Naive thymus-derived CD8-positive, alpha-beta T cell (primary cell): ENCODE results near the gene WDR55. TPM values are rescaled to one million over a fixed set of nuclear protein-coding genes. Genes with fewer than 3 reads are reported as not detected.
"Not testable (repeated sequence)": the region's sequence is repeated elsewhere in the genome, so short reads cannot be mapped to it uniquely, and the experiment has no call there.

Source experiments
- ATAC-seq, 2 donors: fragments of 150-1000 bp; cut with Tn5 transposase in 1 of 2; sonication (Bioruptor Pico), chemical (Tn5 transposase) in 1 of 2; 1 replicate in 1 of 2; 2 replicates in 1 of 2; pipeline ENCODE4 v1.10.0; 2021; ENCODE audit warnings: mild to moderate bottlenecking in 2 of 2, moderate library complexity in 2 of 2
- POLR2A ChIA-PET: fragments of 350-600 bp; sonication (Branson Sonifier 250); formaldehyde crosslinking; loops from one replicate; lab custom pipeline; 2021; ENCODE audit warnings: antibody characterized with exemption; lab: Charles Lee
- DNase-seq, 10 donors: peaks; one replicate each; pipeline versions ENCODE4 v3.0.0 to v3.0.0-alpha.2; 2020 to 2022
- H3K27ac Mint-ChIP-seq, 10 donors: one replicate each; pipeline ENCODE4 v1.8.0; 2020 to 2022; ENCODE audit warnings: mild to moderate bottlenecking in 10 of 10, mixed read lengths in 10 of 10, moderate library complexity in 4 of 10, inconsistent platforms in 1 of 10
- H3K27me3 Mint-ChIP-seq, 5 donors: one replicate each; pipeline ENCODE4 v1.8.0; 2021 to 2022; ENCODE audit warnings: mixed read lengths in 5 of 5
- H3K36me3 Mint-ChIP-seq, 3 donors: one replicate each; pipeline ENCODE4 v1.8.0; 2020 to 2022; ENCODE audit warnings: mixed read lengths in 3 of 3, mild to moderate bottlenecking in 2 of 3, inconsistent platforms in 1 of 3
- H3K4me1 Mint-ChIP-seq, 4 donors: one replicate each; pipeline ENCODE4 v1.8.0; 2021 to 2022; ENCODE audit warnings: mixed read lengths in 4 of 4
- H3K4me3 Mint-ChIP-seq, 10 donors: one replicate each; pipeline ENCODE4 v1.8.0; 2020 to 2022; ENCODE audit warnings: mild to moderate bottlenecking in 10 of 10, mixed read lengths in 10 of 10, moderate library complexity in 6 of 10, inconsistent platforms in 1 of 10
- H3K9me3 Mint-ChIP-seq, 9 donors: one replicate each; pipeline ENCODE4 v1.8.0; 2020 to 2022; ENCODE audit warnings: mixed read lengths in 9 of 9, mild to moderate bottlenecking in 3 of 9, inconsistent platforms in 1 of 9, moderate library complexity in 1 of 9
- polyA plus RNA-seq, 3 donors: library from polyadenylated mRNA; unstranded; fragments of 300-500 nt; fragmentation: Illumina TruSeq; gene quantifications; one replicate each; pipeline ENCODE4 v1.2.3, GENCODE V29; 2021
- total RNA-seq, 8 experiments: library from RNA in 2 of 8; stranded (reverse) in 2 of 8; gene quantifications; one replicate each; pipeline ENCODE4 v1.2.3 and lab custom pipeline; 2021 to 2026

WDR55 gene
- total and polyA plus RNA-seq, 5 experiments from 2014 or later, result 9.2 to 47.7 (median 15.6) TPM

GRCh38 chr5:140658870-140659269 lies 5.8 kb upstream of the WDR55 start:
- Mint-ChIP-seq H3K27me3 (no peaks in the 10 kb centered on the region), H3K36me3 (peaks cover 9 to 89% (median 56%) of the 10 kb centered on the region in 3 donors), H3K27ac (peak overlapping the region in 6 of 10 donors; percentile 44 to 84 (median 62)), H3K4me1 (peaks cover 5 to 18% (median 7%) of the 10 kb centered on the region in 4 donors), H3K4me3 (peak overlapping the region in 1 of 10 donors; percentile 74), H3K9me3 (no peaks in the 10 kb centered on the region)
- POLR2A ChIA-PET, result no interaction called here
- ATAC-seq (no peak), DNase-seq (no peak)

GRCh38 chr5:140660371-140660770 lies 4.3 kb upstream of the WDR55 start:
- H3K4me3 Mint-ChIP-seq, ATAC-seq, DNase-seq, H3K9me3 Mint-ChIP-seq, H3K27me3 Mint-ChIP-seq, POLR2A ChIA-PET: not testable (repeated sequence)
- Mint-ChIP-seq H3K27ac (peak overlapping the region in 3 of 10 donors; percentile 20 to 38 (median 29)), H3K4me1 (peaks cover 10 to 19% (median 14%) of the 10 kb centered on the region in 4 donors), H3K36me3 (peaks cover 4 to 74% (median 41%) of the 10 kb centered on the region in 3 donors)

GRCh38 chr5:140664030-140664358 lies 710 bp upstream of the WDR55 start:
- no peaks in the 10 kb centered on the region for H3K27me3 Mint-ChIP-seq
- peak overlapping the region; percentile 97 to 99 (median 98) for H3K27ac Mint-ChIP-seq
- H3K4me1 Mint-ChIP-seq, result peaks cover 24 to 45% (median 38%) of the 10 kb centered on the region in 4 donors
- no peak for ATAC-seq
- peak overlapping the region; percentile 91 to 99 (median 97) for H3K4me3 Mint-ChIP-seq
- peaks cover 0 to 1% (median 0%) of the 10 kb centered on the region in 9 donors for H3K9me3 Mint-ChIP-seq
- POLR2A ChIA-PET, result interaction anchor here (0.6 to 4.5 kb wide), 11 partner anchors 10 to 1563 kb away, joined by 3 to 61 read pairs (median 8); partner anchors contain the start of genes ANKHD1, CD14, EIF4EBP3 and HARS1
- DNase-seq, result no peak
- peaks cover 0 to 64% (median 25%) of the 10 kb centered on the region in 3 donors for H3K36me3 Mint-ChIP-seq

GRCh38 chr5:140671035-140671434 lies 6.3 kb downstream of the WDR55 start:
- Mint-ChIP-seq H3K4me1 (peaks cover 18 to 32% (median 22%) of the 10 kb centered on the region in 4 donors), H3K36me3 (peaks cover 0 to 71% (median 7%) of the 10 kb centered on the region in 3 donors), H3K27ac (peak overlapping the region in 2 of 10 donors; percentile 22 to 88)
- POLR2A ChIA-PET, result interaction anchor here (0.6 kb wide), 1 partner anchor 24 kb away, joined by 5 read pairs; the partner anchor contains the start of genes IK and NDUFA2
- not testable (repeated sequence) for H3K4me3 Mint-ChIP-seq, DNase-seq, H3K9me3 Mint-ChIP-seq, ATAC-seq, H3K27me3 Mint-ChIP-seq

GRCh38 chr5:140671472-140672125 lies 6.9 kb downstream of the WDR55 start:
- DNase-seq (no peak), ATAC-seq (no peak)
- peaks cover 0 to 1% (median 0%) of the 10 kb centered on the region in 9 donors for H3K9me3 Mint-ChIP-seq
- POLR2A ChIA-PET, result no interaction called here
- H3K27ac Mint-ChIP-seq, result no peak overlapping the region
- no peaks in the 10 kb centered on the region for H3K27me3 Mint-ChIP-seq
- no peak overlapping the region for H3K4me3 Mint-ChIP-seq
- peaks cover 14 to 26% (median 17%) of the 10 kb centered on the region in 4 donors for H3K4me1 Mint-ChIP-seq
- peaks cover 0 to 74% (median 10%) of the 10 kb centered on the region in 3 donors for H3K36me3 Mint-ChIP-seq

- H3K4me3 Mint-ChIP-seq, result no peak overlapping the region
- no peaks in the 10 kb centered on the region for H3K27me3 Mint-ChIP-seq
- no peaks in the 10 kb centered on the region for H3K9me3 Mint-ChIP-seq
- H3K36me3 Mint-ChIP-seq, result peaks cover 0 to 79% (median 10%) of the 10 kb centered on the region in 3 donors
- no peak overlapping the region for H3K27ac Mint-ChIP-seq
- peak in 2 of 10 donors; percentile 22 to 23 for DNase-seq
- peak; percentile 30 to 57 for ATAC-seq
- peaks cover 6 to 16% (median 7%) of the 10 kb centered on the region in 4 donors for H3K4me1 Mint-ChIP-seq
- POLR2A ChIA-PET, result no interaction called here
Measured at GRCh38 chr5:140672455-140673186, 7.9 kb downstream of the WDR55 start.

DNA sequence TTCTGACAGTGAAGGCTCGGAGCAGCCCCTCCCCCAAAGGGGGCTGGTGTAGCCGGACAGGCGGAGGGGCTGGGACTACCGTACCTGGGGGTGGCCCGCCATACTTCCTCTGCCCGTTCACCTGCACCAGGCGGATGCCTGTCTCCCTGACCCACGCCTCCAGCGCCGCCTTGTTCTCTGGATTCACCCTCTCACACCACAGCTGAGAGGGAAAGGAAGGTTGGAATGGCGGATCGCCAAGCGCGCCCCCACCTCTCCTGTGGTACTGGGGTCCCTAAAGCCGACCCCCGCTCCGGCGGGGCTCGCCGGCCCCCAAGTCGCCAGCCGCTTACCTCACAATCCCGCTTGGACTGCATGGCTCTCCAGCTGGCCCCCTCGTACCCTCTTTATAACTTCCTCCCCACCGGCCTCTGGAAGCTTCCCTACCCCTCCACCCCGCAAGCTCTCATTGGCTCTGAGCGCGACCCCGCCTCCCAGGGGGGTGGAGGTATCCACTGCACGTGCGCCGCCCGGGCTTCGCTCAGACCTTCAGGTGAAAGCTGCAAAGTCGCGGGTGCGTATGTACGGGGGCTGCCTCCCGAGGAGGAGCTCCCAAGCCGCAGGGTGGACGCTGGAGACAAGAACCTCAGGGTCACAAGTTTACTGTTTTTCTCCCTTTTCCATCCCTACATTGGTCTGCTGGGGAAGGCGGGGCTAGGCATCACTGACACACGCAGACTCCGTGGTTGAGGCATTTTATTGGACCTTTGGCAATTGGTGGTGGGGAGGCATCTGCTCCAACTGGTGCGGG lies 8.7 kb downstream of the WDR55 start, which contains the start of gene DND1:
Gene DND1 (minus strand): TSS at position 390 of the 790 bp plus-strand sequence. CDS start 34 bp downstream, at position 356.
- ATAC-seq (peak in 1 of 2 donors; percentile 24), DNase-seq (no peak)
- POLR2A ChIA-PET, result no interaction called here
- peaks cover 0 to 74% (median 10%) of the 10 kb centered on the region in 3 donors for H3K36me3 Mint-ChIP-seq
- peak within 1 kb of the TSS in 5 of 10 donors; percentile 11 to 80 (median 59) for H3K27ac Mint-ChIP-seq
- H3K9me3 Mint-ChIP-seq, result no peaks in the 10 kb centered on the region
- no peak within 1 kb of the TSS for H3K4me3 Mint-ChIP-seq
- no peaks in the 10 kb centered on the region for H3K27me3 Mint-ChIP-seq
- peaks cover 0 to 12% (median under 1%) of the 10 kb centered on the region in 4 donors for H3K4me1 Mint-ChIP-seq

GRCh38 chr5:140674211-140674610 lies 9.5 kb downstream of the WDR55 start:
- DNase-seq, result no peak
- Mint-ChIP-seq H3K9me3 (no peaks in the 10 kb centered on the region), H3K4me1 (peaks cover 0 to 10% (median 0%) of the 10 kb centered on the region in 4 donors), H3K27me3 (no peaks in the 10 kb centered on the region), H3K4me3 (no peak overlapping the region), H3K27ac (peak overlapping the region in 4 of 10 donors; percentile 11 to 70 (median 46)), H3K36me3 (peaks cover 0 to 73% (median 10%) of the 10 kb centered on the region in 3 donors)
- ATAC-seq, result no peak
- POLR2A ChIA-PET, result interaction anchor here (1.2 kb wide), 2 partner anchors 35 to 273 kb away, joined by 3 to 5 read pairs; partner anchors contain the start of genes ANKHD1 and TMCO6

- POLR2A ChIA-PET, result interaction anchor here (1.2 kb wide), 2 partner anchors 35 to 273 kb away, joined by 3 to 5 read pairs; partner anchors contain the start of genes ANKHD1 and TMCO6
Measured at GRCh38 chr5:140674629-140675028, 9.9 kb downstream of the WDR55 start.

GRCh38 chr5:140677947-140678346 lies 13.2 kb downstream of the WDR55 start:
- no peak for ATAC-seq
- POLR2A ChIA-PET, result no interaction called here
- H3K27ac Mint-ChIP-seq, result peak overlapping the region in 2 of 10 donors; percentile 11 to 12
- peaks cover 0 to 6% (median under 1%) of the 10 kb centered on the region in 4 donors for H3K4me1 Mint-ChIP-seq
- DNase-seq, result no peak
- no peaks in the 10 kb centered on the region for H3K9me3 Mint-ChIP-seq
- H3K4me3 Mint-ChIP-seq, result no peak overlapping the region
- H3K27me3 Mint-ChIP-seq, result no peaks in the 10 kb centered on the region
- H3K36me3 Mint-ChIP-seq, result peaks cover 0 to 76% (median 19%) of the 10 kb centered on the region in 3 donors

More at GRCh38 chr5:140674629-140675028, 9.9 kb downstream of the WDR55 start:
- DNase-seq, result no peak
- no peaks in the 10 kb centered on the region for H3K27me3 Mint-ChIP-seq
- no peaks in the 10 kb centered on the region for H3K9me3 Mint-ChIP-seq
- peak overlapping the region in 3 of 10 donors; percentile 52 to 60 (median 59) for H3K27ac Mint-ChIP-seq
- H3K36me3 Mint-ChIP-seq, result peaks cover 0 to 73% (median 11%) of the 10 kb centered on the region in 3 donors
- peaks cover 0 to 6% (median 0%) of the 10 kb centered on the region in 4 donors for H3K4me1 Mint-ChIP-seq
- no peak for ATAC-seq
- no peak overlapping the region for H3K4me3 Mint-ChIP-seq

GRCh38 chr5:140678993-140679392 lies 14.3 kb downstream of the WDR55 start:
- no peak for DNase-seq
- Mint-ChIP-seq H3K4me1 (peaks cover 0 to 5% (median 1%) of the 10 kb centered on the region in 4 donors), H3K4me3 (no peak overlapping the region), H3K27ac (peak overlapping the region in 1 of 10 donors; percentile 1), H3K9me3 (no peaks in the 10 kb centered on the region), H3K36me3 (peaks cover 0 to 77% (median 16%) of the 10 kb centered on the region in 3 donors), H3K27me3 (no peaks in the 10 kb centered on the region)
- POLR2A ChIA-PET, result no interaction called here
- ATAC-seq, result no peak
